Hepatocyte (in vitro differentiated cells): Measurements from ENCODE around the gene KHDRBS2. TPM values are rescaled to one million over a fixed set of nuclear protein-coding genes. Genes with fewer than 3 reads are reported as not detected.

Experiments
- DNase-seq: peaks from one replicate; pipeline ENCODE4 v3.0.0-alpha.2; 2016; ENCODE audit warnings: low spot score
- H2AFZ ChIP-seq: fragments of 200-600 bp; sonication (generic); 2 replicates; pipeline ENCODE4 v1.6.0; 2016; ENCODE audit warnings: antibody characterized with exemption, mild to moderate bottlenecking
- H3K27ac ChIP-seq: fragments of 200-600 bp; sonication (generic); 2 replicates; pipeline ENCODE4 v1.5.1; 2016; ENCODE audit warnings: mild to moderate bottlenecking
- H3K27me3 ChIP-seq: fragments of 200-600 bp; sonication (generic); 2 replicates; pipeline ENCODE4 v1.6.1; 2016
- H3K36me3 ChIP-seq: fragments of 200-600 bp; sonication (generic); replicated peaks from 2 replicates; pipeline ENCODE4 v1.5.1; 2016; ENCODE audit warnings: low read depth; ENCODE audit not compliant: insufficient read depth
- H3K4me1 ChIP-seq: fragments of 200-600 bp; sonication (generic); 2 replicates; pipeline ENCODE4 v1.5.1; 2016; ENCODE audit warnings: mild to moderate bottlenecking, moderate library complexity; ENCODE audit not compliant: insufficient read depth
- H3K4me2 ChIP-seq: fragments of 200-600 bp; sonication (generic); 2 replicates; pipeline ENCODE4 v1.6.0; 2016
- H3K4me3 ChIP-seq: fragments of 200-600 bp; sonication (generic); 2 replicates; pipeline ENCODE4 v1.5.1; 2016; ENCODE audit warnings: mild to moderate bottlenecking
- H3K79me2 ChIP-seq: fragments of 200-600 bp; sonication (generic); 2 replicates; pipeline ENCODE4 v1.6.0; 2017; ENCODE audit warnings: mild to moderate bottlenecking
- H3K9me2 ChIP-seq: fragments of 200-600 bp; sonication (generic); replicated peaks from 2 replicates; pipeline ENCODE4 v1.6.0; 2017; ENCODE audit warnings: mild to moderate bottlenecking; ENCODE audit not compliant: insufficient read depth
- H3K9me3 ChIP-seq: fragments of 200-600 bp; sonication (generic); 2 replicates; pipeline ENCODE4 v1.5.1; 2016; ENCODE audit warnings: low read depth, mild to moderate bottlenecking
- H4K20me1 ChIP-seq: fragments of 200-600 bp; sonication (generic); 2 replicates; pipeline ENCODE4 v1.6.0; 2016; ENCODE audit warnings: mild to moderate bottlenecking; ENCODE audit not compliant: insufficient read depth, poor library complexity, severe bottlenecking
- EZH2 ChIP-seq: fragments of 200-600 bp; sonication (generic); IDR thresholded peaks from 2 replicates; pipeline ENCODE4 v1.6.1; 2016; ENCODE audit warnings: antibody characterized with exemption, mild to moderate bottlenecking, borderline replicate concordance
- EZH2phosphoT487 ChIP-seq: fragments of 200-600 bp; sonication (generic); IDR thresholded peaks from one replicate; pipeline ENCODE4 v1.6.1; 2018; ENCODE audit warnings: antibody characterized with exemption, mild to moderate bottlenecking, low read depth, moderate library complexity; ENCODE audit not compliant: unreplicated experiment, severe bottlenecking
- WGBS: methylation state at CpG from one replicate; pipeline ENCODE4 v1.1.6; 2016; ENCODE audit warnings: low lambda C conversion rate; ENCODE audit errors: missing lambda C conversion rate; 5-methylcytosine and 5-hydroxymethylcytosine counted together
- polyA plus RNA-seq: library from polyadenylated mRNA; unstranded; fragments of >200 nt; fragmentation: Nextera tagmentation; extraction: Ambion mirVana; gene quantifications from 2 replicates; pipeline ENCODE4 v1.2.1, GENCODE V29; 2016
- total RNA-seq: library from RNA; depleted of rRNA; stranded (reverse); fragments of >200 nt; gene quantifications from 2 replicates; pipeline ENCODE4 v1.2.3, GENCODE V29; 2014
- TF ChIP-seq, protein P1 (sequence below): fragments of 200-600 bp; sonication (generic); IDR thresholded peaks from 2 replicates; pipeline ENCODE4 v1.5.1; 2016; ENCODE audit warnings: antibody characterized with exemption, mild to moderate bottlenecking; ENCODE audit not compliant: poor library complexity

The KHDRBS2 gene
- total and polyA plus RNA-seq, 2 experiments from 2014 or later = 5.9 to 12.3 TPM

DNA sequence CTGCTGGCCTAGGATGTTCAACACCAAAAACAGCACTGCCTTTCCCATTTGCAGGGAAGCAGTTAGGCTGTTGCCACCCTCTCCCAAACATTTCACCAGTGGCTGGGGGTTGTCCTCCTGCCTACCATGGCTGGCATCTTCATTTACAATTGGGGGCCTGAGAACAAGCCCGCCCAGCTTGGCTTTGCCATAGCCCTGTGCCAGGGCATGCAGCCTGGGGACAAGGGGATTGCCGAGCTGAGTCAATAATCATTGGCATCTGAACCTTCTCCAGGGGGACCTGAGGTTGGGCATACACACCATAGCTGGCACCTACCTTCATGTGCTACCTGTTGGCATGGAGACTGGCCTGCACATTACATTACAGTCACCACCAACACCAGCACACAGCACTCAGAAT, 345.1 kb downstream of the KHDRBS2 start:
- 95% methylated on average over 2 of the region's 2 CpGs for WGBS
- no peaks in the 10 kb centered on the region for H3K36me3 ChIP-seq

DNA sequence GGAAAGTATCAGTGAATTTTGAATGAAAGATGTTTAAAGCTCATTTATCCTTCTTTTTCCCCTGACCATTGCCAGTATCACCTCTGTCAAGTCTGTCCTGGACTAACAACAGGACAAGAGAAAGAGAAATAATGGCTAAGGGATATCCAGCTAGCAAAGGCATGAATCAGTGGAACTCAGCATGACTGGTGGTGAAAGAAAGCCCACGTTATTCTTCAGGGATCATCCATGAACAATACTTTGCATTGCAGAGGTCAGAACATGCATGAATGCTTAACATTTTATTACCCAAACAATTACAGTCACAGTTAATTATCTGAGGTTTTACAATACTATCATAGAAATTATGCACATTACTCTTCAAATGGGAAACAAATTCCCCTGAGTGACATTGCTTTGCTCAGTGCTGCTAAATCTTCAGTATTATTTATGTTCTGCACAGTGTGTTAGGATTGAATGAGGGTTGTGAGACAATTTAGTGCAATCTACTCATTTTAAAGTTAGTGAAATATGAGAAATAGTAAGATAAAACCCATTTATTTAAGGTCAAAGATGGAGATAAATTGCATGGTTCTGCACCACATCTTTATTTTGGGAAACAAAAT, 350.7 kb downstream of the KHDRBS2 start:
- Histone ChIP-seq H3K4me1 (no peaks in the 10 kb centered on the region), H3K9me3 (no peaks in the 10 kb centered on the region), H3K27me3 (no peaks in the 10 kb centered on the region), H3K4me3 (no peak overlapping the region), H3K9me2 (no peaks in the 10 kb centered on the region), H3K36me3 (no peaks in the 10 kb centered on the region), H3K4me2 (no peak overlapping the region), H3K79me2 (no peaks in the 10 kb centered on the region), H3K27ac (no peak overlapping the region), H4K20me1 (no peaks in the 10 kb centered on the region), H2AFZ (no peak overlapping the region)
- no peak for DNase-seq
- TF ChIP-seq, protein P1, sequence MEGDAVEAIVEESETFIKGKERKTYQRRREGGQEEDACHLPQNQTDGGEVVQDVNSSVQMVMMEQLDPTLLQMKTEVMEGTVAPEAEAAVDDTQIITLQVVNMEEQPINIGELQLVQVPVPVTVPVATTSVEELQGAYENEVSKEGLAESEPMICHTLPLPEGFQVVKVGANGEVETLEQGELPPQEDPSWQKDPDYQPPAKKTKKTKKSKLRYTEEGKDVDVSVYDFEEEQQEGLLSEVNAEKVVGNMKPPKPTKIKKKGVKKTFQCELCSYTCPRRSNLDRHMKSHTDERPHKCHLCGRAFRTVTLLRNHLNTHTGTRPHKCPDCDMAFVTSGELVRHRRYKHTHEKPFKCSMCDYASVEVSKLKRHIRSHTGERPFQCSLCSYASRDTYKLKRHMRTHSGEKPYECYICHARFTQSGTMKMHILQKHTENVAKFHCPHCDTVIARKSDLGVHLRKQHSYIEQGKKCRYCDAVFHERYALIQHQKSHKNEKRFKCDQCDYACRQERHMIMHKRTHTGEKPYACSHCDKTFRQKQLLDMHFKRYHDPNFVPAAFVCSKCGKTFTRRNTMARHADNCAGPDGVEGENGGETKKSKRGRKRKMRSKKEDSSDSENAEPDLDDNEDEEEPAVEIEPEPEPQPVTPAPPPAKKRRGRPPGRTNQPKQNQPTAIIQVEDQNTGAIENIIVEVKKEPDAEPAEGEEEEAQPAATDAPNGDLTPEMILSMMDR = no peak
- no peak for TF ChIP-seq EZH2phosphoT487
- TF ChIP-seq EZH2 = no peak
- 58% methylated on average over 1 of the region's 1 CpG for WGBS

More for the DNA sequence above, 345.1 kb downstream of the KHDRBS2 start:
- Histone ChIP-seq H3K9me2 (no peaks in the 10 kb centered on the region), H2AFZ (no peak overlapping the region), H3K27ac (no peak overlapping the region), H3K27me3 (no peaks in the 10 kb centered on the region), H4K20me1 (no peaks in the 10 kb centered on the region), H3K4me3 (no peak overlapping the region), H3K4me2 (no peak overlapping the region), H3K4me1 (no peaks in the 10 kb centered on the region), H3K79me2 (no peaks in the 10 kb centered on the region), H3K9me3 (no peaks in the 10 kb centered on the region)
- no peak for TF ChIP-seq EZH2phosphoT487
- no peak for DNase-seq

DNA sequence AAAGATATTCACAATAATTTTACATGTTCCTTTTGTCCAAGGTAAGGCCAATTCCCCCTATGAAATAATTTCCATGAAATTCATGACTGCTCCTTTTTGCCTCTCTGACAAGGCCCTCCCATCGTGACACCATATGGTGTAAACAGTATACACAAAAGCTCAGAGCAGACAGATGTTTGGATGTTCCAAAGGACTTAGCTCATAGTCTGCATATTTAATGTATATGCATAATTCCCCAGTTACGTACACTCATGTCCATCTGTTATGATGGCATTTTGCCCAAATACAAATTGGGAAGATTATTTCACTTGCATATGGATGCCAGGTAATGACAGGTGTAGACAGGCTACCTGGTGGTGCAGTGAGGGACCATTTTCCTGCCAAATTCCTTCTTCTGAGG, 376.5 kb downstream of the KHDRBS2 start:
- H3K36me3 ChIP-seq = no peaks in the 10 kb centered on the region

DNA sequence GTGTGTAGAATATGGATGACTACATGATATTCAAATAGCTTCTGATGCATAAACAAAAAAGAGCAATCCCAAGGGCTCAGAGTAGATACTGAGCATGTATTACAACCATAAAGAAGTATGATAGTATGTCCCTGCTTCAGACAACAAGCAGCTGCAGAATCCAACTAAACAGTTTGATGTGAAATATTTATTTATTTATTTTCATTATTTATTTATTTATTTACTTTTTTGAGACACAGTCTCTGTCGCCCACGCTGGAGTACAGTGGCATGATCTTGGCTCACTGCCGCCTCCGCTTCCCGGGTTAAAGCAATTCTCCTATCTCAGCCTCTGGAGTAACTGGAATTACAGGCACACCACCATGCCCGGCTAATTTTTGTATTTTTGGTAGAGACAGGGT, 384.3 kb downstream of the KHDRBS2 start:
- Histone ChIP-seq H3K4me3 (no peak overlapping the region), H3K9me3 (no peaks in the 10 kb centered on the region), H2AFZ (no peak overlapping the region), H3K9me2 (no peaks in the 10 kb centered on the region), H3K4me2 (no peak overlapping the region), H3K4me1 (no peaks in the 10 kb centered on the region), H3K27me3 (no peaks in the 10 kb centered on the region), H3K79me2 (no peaks in the 10 kb centered on the region), H4K20me1 (no peaks in the 10 kb centered on the region), H3K36me3 (no peaks in the 10 kb centered on the region), H3K27ac (no peak overlapping the region)
- TF ChIP-seq EZH2 (no peak), EZH2phosphoT487 (no peak)
- TF ChIP-seq, protein P1 = no peak
- no peak for DNase-seq
- WGBS = 97% methylated on average over 6 of the region's 6 CpGs

More for the DNA sequence above, 376.5 kb downstream of the KHDRBS2 start:
- no peaks in the 10 kb centered on the region for H3K27me3 ChIP-seq
- no peaks in the 10 kb centered on the region for H4K20me1 ChIP-seq
- no peaks in the 10 kb centered on the region for H3K4me1 ChIP-seq
- no peak for DNase-seq
- no peak overlapping the region for H3K27ac ChIP-seq
- WGBS = 86% methylated on average over 2 of the region's 2 CpGs
- H3K79me2 ChIP-seq = no peaks in the 10 kb centered on the region
- H3K9me3 ChIP-seq = no peaks in the 10 kb centered on the region
- H3K9me2 ChIP-seq = no peaks in the 10 kb centered on the region
- no peak overlapping the region for H2AFZ ChIP-seq
- TF ChIP-seq EZH2 = no peak
- TF ChIP-seq EZH2phosphoT487 = no peak
- TF ChIP-seq, protein P1 = no peak
- no peak overlapping the region for H3K4me2 ChIP-seq
- H3K4me3 ChIP-seq = no peak overlapping the region
